ENCODE data around the gene ITPR1.

The ITPR1 gene

DNA sequence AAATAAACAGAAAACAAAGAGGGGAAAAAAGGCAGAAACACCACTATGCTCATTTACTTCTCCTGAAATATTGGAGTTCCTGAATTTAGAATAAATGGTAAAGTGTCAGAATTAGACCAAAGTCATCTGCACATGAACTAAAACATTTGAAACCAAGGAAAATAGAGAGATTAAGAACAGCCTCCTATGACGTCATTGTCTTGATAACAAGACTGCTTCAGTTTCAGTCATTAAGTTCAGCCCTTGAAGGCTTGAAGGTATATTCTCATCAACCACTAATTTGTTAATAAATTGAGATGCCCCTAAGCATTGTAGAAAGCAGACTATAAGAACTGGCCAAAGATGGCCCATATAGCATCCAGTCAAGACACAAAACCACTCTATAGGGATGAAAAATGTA, 28.6 kb upstream of the ITPR1 start:
- Histone ChIP-seq H3F3A (ENCODE audit: low read depth) (no peaks in the 10 kb centered on the region), H3K79me2 (ENCODE audit: insufficient read depth, low read length) (peaks cover 7% of the 10 kb centered on the region), H3K9me2 (replicated peaks; ENCODE audit: low read depth, low read length) (no peaks in the 10 kb centered on the region), H3K27me3 (ENCODE audit: insufficient read depth, low read length, poor library complexity, severe bottlenecking) (no peaks in the 10 kb centered on the region), H3K9me3 (ENCODE audit: insufficient read depth, low read depth, low read length) (no peaks in the 10 kb centered on the region), H2AFZ (ENCODE audit: low read length) (no peak overlapping the region), H3K4me3 (ENCODE audit: low read length, poor library complexity, severe bottlenecking) (no peak overlapping the region), H3K4me1 (ENCODE audit: insufficient read depth, low read length, poor library complexity, severe bottlenecking) (peaks cover 17% of the 10 kb centered on the region), H4K20me1 (ENCODE audit: insufficient read depth, low read length, poor library complexity, severe bottlenecking) (no peaks in the 10 kb centered on the region), H3K9ac (ENCODE audit: low read depth, low read length, poor library complexity, severe bottlenecking) (no peak overlapping the region), H3K36me3 (ENCODE audit: insufficient read depth, low read length) (no peaks in the 10 kb centered on the region), H3K4me2 (ENCODE audit: low read depth, low read length, poor library complexity, severe bottlenecking) (no peak overlapping the region)
- TF ChIP-seq, protein P1, sequence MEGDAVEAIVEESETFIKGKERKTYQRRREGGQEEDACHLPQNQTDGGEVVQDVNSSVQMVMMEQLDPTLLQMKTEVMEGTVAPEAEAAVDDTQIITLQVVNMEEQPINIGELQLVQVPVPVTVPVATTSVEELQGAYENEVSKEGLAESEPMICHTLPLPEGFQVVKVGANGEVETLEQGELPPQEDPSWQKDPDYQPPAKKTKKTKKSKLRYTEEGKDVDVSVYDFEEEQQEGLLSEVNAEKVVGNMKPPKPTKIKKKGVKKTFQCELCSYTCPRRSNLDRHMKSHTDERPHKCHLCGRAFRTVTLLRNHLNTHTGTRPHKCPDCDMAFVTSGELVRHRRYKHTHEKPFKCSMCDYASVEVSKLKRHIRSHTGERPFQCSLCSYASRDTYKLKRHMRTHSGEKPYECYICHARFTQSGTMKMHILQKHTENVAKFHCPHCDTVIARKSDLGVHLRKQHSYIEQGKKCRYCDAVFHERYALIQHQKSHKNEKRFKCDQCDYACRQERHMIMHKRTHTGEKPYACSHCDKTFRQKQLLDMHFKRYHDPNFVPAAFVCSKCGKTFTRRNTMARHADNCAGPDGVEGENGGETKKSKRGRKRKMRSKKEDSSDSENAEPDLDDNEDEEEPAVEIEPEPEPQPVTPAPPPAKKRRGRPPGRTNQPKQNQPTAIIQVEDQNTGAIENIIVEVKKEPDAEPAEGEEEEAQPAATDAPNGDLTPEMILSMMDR (conservative IDR thresholded peaks at IDR 0.05; ENCODE audit: low read length): no peak
- TF ChIP-seq EZH2phosphoT487 (IDR thresholded peaks at IDR 0.05; ENCODE audit: borderline replicate concordance): no peak

DNA sequence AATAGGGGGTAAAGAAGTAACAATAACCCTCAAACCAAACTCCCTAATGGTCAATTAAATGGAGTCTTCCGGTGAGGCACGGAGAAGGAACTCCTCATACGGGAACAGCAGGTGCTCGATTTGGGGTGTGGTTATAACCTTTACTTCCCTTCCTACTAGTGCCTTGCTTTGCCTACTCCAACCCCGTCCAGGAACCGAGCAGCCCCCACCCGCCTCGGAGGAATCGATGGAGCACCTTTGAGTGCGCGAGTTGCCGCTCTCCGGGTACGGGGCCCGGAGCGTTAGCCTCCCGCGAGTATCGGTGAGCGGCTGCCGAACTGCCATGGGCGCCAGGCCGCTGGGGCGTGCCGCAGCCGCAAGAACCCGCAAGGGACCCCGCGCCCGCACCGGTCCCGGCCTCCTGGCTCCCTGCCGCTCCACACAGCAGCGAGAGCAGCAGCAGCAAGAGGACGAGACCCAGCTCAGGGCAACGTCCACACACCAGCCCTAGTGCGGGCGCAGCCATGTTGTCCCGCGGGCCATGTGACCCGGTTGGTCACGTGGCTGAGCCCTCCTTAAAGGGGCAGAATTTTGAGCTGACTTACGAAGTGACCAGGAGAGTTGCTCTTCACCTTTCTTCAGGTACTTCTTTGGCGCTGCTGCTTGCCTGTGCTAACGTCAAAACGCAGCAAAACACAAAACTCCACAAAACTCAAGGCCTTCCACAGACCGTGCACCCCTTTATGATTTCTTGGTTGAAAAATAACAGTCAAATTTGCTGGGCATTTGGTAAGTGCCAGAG, 26.2 kb upstream of the ITPR1 start, which contains the start of gene SUMF1:
Gene SUMF1 (minus strand): TSS at position 529 of the 781 bp plus-strand sequence. CDS start 24 bp downstream, at position 505.
- peak within 1 kb of the TSS; percentile 90 for H3K4me3 ChIP-seq (ENCODE audit: low read length, poor library complexity, severe bottlenecking)
- H4K20me1 ChIP-seq (ENCODE audit: insufficient read depth, low read length, poor library complexity, severe bottlenecking): no peaks in the 10 kb centered on the region
- H3K9ac ChIP-seq (ENCODE audit: low read depth, low read length, poor library complexity, severe bottlenecking): peak within 1 kb of the TSS; percentile 44
- H3F3A ChIP-seq (ENCODE audit: low read depth): no peaks in the 10 kb centered on the region
- peak within 1 kb of the TSS; percentile 64 for H3K4me2 ChIP-seq (ENCODE audit: low read depth, low read length, poor library complexity, severe bottlenecking)
- peak within 1 kb of the TSS; percentile 93 for H2AFZ ChIP-seq (ENCODE audit: low read length)
- no peaks in the 10 kb centered on the region for H3K27me3 ChIP-seq (ENCODE audit: insufficient read depth, low read length, poor library complexity, severe bottlenecking)
- no peaks in the 10 kb centered on the region for H3K36me3 ChIP-seq (ENCODE audit: insufficient read depth, low read length)
- TF ChIP-seq, protein P1 (conservative IDR thresholded peaks at IDR 0.05; ENCODE audit: low read length): no peak
- TF ChIP-seq EZH2phosphoT487 (IDR thresholded peaks at IDR 0.05; ENCODE audit: borderline replicate concordance): no peak
- H3K79me2 ChIP-seq (ENCODE audit: insufficient read depth, low read length): peaks cover 7% of the 10 kb centered on the region
- H3K9me3 ChIP-seq (ENCODE audit: insufficient read depth, low read depth, low read length): no peaks in the 10 kb centered on the region
- H3K9me2 ChIP-seq (replicated peaks; ENCODE audit: low read depth, low read length): no peaks in the 10 kb centered on the region
- peaks cover 10% of the 10 kb centered on the region for H3K4me1 ChIP-seq (ENCODE audit: insufficient read depth, low read length, poor library complexity, severe bottlenecking)

GRCh38 chr3:4467522-4467867, 25.7 kb upstream of the ITPR1 start:
- H2AFZ ChIP-seq (ENCODE audit: low read length): peak overlapping the region; percentile 93
- no peaks in the 10 kb centered on the region for H3K9me3 ChIP-seq (ENCODE audit: insufficient read depth, low read depth, low read length)
- H3K36me3 ChIP-seq (ENCODE audit: insufficient read depth, low read length): no peaks in the 10 kb centered on the region
- H3K4me1 ChIP-seq (ENCODE audit: insufficient read depth, low read length, poor library complexity, severe bottlenecking): peaks cover 10% of the 10 kb centered on the region
- H3K9ac ChIP-seq (ENCODE audit: low read depth, low read length, poor library complexity, severe bottlenecking): peak overlapping the region; percentile 44
- H3K27me3 ChIP-seq (ENCODE audit: insufficient read depth, low read length, poor library complexity, severe bottlenecking): no peaks in the 10 kb centered on the region
- H3K9me2 ChIP-seq (replicated peaks; ENCODE audit: low read depth, low read length): no peaks in the 10 kb centered on the region
- H4K20me1 ChIP-seq (ENCODE audit: insufficient read depth, low read length, poor library complexity, severe bottlenecking): no peaks in the 10 kb centered on the region
- H3K79me2 ChIP-seq (ENCODE audit: insufficient read depth, low read length): peaks cover 7% of the 10 kb centered on the region
- no peaks in the 10 kb centered on the region for H3F3A ChIP-seq (ENCODE audit: low read depth)
- TF ChIP-seq, protein P1 (conservative IDR thresholded peaks at IDR 0.05; ENCODE audit: low read length): no peak
- TF ChIP-seq EZH2phosphoT487 (IDR thresholded peaks at IDR 0.05; ENCODE audit: borderline replicate concordance): no peak
- peak overlapping the region; percentile 90 for H3K4me3 ChIP-seq (ENCODE audit: low read length, poor library complexity, severe bottlenecking)
- peak overlapping the region; percentile 64 for H3K4me2 ChIP-seq (ENCODE audit: low read depth, low read length, poor library complexity, severe bottlenecking)

All from Loucy (cell line).